ENCODE results near the gene SUPT7L. TPM values are rescaled to one million over a fixed set of nuclear protein-coding genes. Genes with fewer than 3 reads are reported as not detected.
"Not testable (repeated sequence)": the region's sequence is repeated elsewhere in the genome, so short reads cannot be mapped to it uniquely, and the experiment has no call there.

Gene SUPT7L
- polyA plus RNA-seq, 1 donor: 33.8 TPM

DNA sequence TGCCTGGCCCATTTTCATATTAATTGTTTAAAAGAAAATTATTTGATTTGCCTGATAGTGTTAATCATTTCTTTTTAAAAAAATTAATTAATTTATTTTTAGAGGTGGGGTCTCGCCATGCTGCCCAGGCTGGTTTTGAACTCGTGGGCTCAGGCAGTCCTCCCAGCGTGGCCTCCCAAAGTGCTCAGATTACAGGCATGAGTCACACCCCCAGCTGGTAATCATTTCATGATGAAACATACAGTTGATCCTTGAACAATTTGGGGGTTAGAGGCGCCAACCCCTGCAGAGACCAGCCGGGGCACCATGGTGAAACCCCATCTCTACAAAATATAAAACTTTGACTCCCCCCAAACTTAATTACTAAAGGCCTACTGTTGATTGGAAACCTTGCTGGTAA, 26.6 kb downstream of the SUPT7L start:
- DNase-seq: no peak

DNA sequence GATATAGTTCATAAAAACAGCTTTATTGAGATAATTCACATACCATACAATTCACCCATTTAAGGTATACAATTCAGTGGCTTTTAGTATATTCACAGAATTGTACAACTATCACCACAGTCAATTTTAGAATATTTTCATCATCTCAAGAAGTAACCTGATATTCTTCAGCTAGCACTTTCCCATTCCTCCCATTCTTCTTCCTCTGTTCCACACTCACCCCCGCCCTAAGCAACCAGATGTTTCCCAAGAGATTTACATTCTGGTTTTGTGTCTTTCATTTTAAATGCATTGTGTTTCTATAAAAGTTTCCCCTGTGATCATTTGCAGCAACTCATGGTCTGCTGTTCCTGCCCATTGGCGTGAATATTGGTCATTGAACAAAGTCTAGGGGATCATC, 29.1 kb downstream of the SUPT7L start:
- DNase-seq: no peak

DNA sequence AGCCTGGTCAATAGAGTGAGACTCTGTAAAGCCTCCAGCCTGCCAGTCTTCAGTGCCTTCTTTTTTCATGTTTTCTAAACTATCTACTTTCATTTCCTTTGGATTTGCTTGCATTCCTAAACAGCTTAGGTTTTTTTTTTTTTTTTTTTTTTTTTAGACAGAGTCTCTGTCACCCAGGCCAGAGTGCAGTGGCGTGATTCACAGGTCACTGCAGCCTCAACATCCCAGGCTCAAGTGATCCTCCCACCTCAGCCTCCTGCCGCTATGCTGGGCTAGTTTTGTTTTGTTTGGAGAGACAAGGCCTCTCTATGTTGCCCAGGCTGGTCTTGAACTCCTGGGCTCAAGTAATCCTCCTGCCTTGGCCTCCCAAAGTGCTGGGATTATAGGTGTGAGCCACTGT, 33.2 kb downstream of the SUPT7L start:
- DNase-seq: not testable (repeated sequence)

- peak; percentile 84 for DNase-seq
Measured at GRCh38 chr2:27628767-27629709, 34.4 kb downstream of the SUPT7L start, which contains the start of the genes CCDC121 and GPN1. Gene CCDC121, minus strand, starts transcription at chr2:27629012. Its CDS starts 1,213 bp downstream, at chr2:27627799. Gene GPN1, plus strand, starts transcription at chr2:27629050. Its CDS starts 9 bp downstream, at chr2:27629059.

DNA sequence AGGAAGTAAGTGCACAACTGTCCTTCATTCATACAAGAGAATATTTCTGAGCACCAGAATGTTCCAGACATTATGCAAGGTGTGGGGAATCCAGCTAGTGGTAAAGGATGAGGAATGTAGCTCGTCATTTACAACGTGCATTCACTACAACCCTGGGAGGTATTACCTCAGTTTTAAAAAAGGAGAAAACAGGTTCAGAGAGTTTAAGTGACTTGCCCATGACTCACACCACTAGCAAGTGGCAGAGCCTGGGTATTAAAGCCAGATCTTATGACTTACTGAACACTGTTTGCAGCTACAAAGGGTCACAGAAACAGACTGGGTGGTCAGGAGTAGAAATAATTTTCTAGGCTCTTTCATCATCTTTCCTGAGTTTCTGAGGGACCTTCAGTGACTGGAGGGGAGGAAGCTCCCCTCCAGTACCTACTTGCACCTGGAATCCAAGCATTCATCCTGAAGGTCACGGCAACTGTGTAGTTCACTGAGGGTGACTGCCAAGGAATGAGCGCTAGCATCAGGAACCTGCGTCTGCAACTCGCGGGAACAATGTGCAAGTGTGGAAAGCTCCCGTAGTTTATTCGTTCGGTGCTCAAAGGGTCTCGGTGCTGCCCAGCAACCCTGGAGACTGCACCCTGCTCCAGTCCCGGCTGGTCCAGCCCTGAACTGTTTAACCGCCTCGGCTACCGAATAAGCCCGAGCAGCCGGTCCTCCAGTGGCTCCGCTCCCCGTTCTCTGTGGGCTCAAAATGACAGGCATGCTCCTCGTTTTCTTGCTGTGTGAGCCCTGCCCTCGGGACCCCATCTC, 35.2 kb downstream of the SUPT7L start:
- DNase-seq: no peak

DNA sequence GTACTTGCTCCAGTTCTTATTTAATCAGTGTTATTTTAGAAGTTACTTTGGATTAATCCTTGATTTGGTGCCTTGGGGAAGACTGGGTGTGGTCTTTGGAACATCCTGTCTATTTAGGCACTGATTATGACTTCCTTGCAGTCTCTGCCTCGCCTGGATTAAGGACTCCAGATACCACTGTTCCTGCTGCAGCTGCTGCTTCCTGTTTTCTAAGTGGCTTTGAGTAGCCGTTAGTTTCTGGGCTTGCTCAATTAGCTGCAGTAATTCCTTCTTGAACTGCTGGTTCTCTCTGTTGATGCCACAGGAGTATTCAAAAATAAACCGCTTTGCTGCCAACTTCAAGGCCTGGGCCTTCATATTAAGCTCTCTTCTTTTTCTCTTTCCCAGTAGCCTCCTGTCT, 36.5 kb downstream of the SUPT7L start:
- DNase-seq: not testable (repeated sequence)

DNA sequence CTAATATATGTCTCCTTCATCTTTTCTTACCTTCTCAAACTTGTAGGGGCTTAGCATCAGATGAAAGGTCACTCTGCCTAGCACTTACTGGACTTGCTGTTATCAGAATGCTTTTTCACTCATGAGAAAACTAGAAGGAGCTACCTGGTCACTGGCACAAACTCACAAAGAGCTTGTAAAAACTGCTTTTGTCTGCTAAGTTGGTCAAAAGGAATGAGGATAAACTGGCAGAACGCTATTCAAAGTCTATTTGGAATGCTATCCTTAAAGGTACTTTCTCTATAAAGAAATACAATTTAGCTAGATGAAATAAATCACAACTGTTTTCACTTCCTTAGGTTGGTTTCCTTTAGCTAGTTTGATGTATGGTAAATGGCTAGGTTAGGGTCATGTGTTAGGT, 37.1 kb downstream of the SUPT7L start:
- not testable (repeated sequence) for DNase-seq

GRCh38 chr2:27624943-27625342, 38.5 kb downstream of the SUPT7L start:
- DNase-seq: no peak

DNA sequence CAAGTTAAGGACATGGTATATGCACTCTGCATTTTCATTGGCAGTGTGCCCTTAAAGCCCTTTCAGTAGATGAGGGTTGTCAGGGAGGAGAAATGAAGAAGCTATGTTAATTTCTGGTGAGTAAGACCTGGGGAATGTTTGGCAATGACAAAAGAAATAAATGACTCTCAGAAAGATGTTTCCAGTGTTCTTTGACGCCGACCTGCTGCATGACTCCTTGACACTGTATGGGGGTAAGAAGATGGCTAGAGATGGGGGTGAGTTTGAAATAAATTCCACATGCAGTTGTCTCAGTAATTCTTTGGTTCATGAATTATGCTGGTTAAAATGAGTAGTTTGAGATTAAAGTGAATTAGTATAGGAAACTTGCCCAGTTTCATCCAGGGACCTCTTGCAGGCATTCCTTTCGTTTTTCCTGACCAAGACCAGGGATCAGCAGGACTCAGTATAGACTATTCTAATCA, 40.5 kb downstream of the SUPT7L start:
- DNase-seq: no peak

- no peak for DNase-seq
Measured at GRCh38 chr2:27621524-27621923, 41.9 kb downstream of the SUPT7L start.

DNA sequence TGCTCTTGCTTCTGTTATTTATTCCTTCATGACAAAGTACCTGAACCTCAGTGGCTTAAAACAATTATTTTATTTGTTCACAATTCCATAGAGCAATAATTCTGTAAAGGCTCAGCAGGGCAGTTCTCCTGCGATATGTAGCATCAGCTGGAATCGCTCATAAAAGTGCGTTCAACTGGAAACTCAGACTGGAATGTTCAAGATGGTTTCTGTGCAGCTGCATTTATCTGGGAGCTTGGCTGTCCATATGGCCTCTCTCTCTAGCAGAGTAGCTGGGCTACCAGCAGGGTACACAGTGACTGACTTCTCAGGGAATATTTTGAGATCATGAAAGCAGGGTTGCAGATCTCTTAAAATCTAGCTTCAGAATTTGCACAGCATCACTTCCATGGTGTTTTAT, 48.1 kb downstream of the SUPT7L start:
- no peak for DNase-seq

DNA sequence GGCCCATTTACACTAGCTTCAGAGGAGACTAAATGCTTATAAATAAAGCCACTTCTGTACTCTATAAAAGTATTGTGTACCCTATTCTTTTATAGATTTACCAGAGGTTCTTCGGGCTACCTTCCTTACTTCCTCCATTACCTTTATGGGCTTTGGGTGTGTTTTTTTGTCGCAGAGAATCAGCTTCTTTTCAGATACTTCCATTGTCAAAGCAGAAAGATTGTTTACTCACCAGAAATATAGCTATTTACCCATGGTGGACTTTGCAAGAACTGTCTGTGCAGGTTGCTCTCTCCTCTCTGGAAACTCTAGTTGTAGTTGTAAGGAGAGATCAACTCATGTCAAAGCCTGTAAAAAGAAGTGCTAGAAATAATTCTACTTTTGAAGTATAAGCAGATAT, 49.4 kb downstream of the SUPT7L start:
- DNase-seq: no peak

- DNase-seq: no peak
Measured at GRCh38 chr2:27606611-27607010, 56.8 kb downstream of the SUPT7L start.

Other genes starting within 250 kb of the SUPT7L start
- gene NRBP1, start 235.0 kb downstream of the SUPT7L start, polyA plus RNA-seq (ENCODE audit: insufficient read length): 115 TPM
- gene KRTCAP3, start 221.2 kb downstream of the SUPT7L start, polyA plus RNA-seq (ENCODE audit: insufficient read length): 1.4 TPM
- gene IFT172, start 173.9 kb downstream of the SUPT7L start, polyA plus RNA-seq (ENCODE audit: insufficient read length): 27.5 TPM
- 8.2 TPM for gene FNDC4, start 168.4 kb downstream of the SUPT7L start, polyA plus RNA-seq (ENCODE audit: insufficient read length)
- gene GCKR, start 166.8 kb downstream of the SUPT7L start, polyA plus RNA-seq (ENCODE audit: insufficient read length): 0.22 TPM
- 42.3 TPM for gene ZNF512, start 80.6 kb downstream of the SUPT7L start, polyA plus RNA-seq (ENCODE audit: insufficient read length)
- 5.1 TPM for gene CCDC121, start 34.6 kb downstream of the SUPT7L start, polyA plus RNA-seq (ENCODE audit: insufficient read length)
- 30.4 TPM for gene GPN1, start 34.6 kb downstream of the SUPT7L start, polyA plus RNA-seq (ENCODE audit: insufficient read length)
- gene SLC4A1AP, start 275 bp upstream of the SUPT7L start, polyA plus RNA-seq (ENCODE audit: insufficient read length): 24.6 TPM
- 99.7 TPM for gene MRPL33, start 108.1 kb upstream of the SUPT7L start, polyA plus RNA-seq (ENCODE audit: insufficient read length)
- 1.4 TPM for gene RBKS, start 226.8 kb upstream of the SUPT7L start, polyA plus RNA-seq (ENCODE audit: insufficient read length)
- 26.4 TPM for gene BABAM2, start 227.1 kb upstream of the SUPT7L start, polyA plus RNA-seq (ENCODE audit: insufficient read length)